Stimulated activated CD8-positive, alpha-beta memory T cell treated with anti-CD3 and anti-CD28 coated beads, Interleukin-15, amount 100 ng/mL, for 4 hours (primary cell): Measurements from ENCODE around the gene KCTD16.

ENCODE experiments used
- DNase-seq, 2 donors: peaks; one replicate each; pipeline ENCODE4 v3.0.0-alpha.2; 2020; ENCODE audit warnings: low read depth in 2 of 2

KCTD16 gene

GRCh38 chr5:144284931-144285502 is 114.3 kb downstream of the KCTD16 start:
- no peak for DNase-seq

DNA sequence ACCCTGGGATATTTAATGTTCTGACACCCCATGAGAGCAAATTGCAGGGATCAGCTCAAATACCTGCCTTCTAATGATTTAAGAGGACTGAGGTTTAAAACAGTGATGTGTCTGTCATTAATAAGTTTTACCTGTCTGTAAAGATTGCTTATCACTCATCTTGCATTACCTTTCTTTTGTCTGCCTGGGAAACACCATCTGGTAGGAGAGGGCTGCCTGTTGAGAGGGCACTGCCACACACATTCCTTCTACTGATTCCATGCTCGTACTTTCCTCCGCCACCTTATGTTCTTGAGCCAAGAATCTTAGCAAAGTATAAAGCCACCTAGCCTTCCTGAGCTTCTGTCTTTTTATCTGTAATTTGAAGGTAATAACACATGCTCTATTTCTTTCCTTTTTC is 118.6 kb downstream of the KCTD16 start:
- no peak for DNase-seq

DNA sequence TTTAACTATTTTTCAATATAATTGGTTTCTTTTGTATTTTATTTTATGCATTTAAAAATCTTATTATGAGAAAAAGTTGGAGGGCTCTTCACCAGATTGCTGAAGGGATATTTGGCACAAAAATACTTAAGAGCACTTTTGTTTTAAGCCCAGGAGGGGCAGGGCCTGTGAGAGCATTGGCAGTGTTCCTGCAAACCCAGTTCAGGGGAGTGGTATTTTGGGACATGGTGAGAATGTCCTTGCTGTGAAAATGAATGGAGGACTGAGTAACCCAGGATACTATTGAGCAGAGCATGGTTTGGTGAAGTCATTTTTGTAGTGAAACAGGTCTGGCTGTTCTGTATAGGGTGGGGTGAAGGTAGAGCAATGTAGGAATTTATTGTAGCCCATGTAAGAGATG is 121.4 kb downstream of the KCTD16 start:
- no peak for DNase-seq

GRCh38 chr5:144295284-144295683 is 124.6 kb downstream of the KCTD16 start:
- no peak for DNase-seq

- DNase-seq = no peak
Measured at GRCh38 chr5:144297081-144297480, 126.4 kb downstream of the KCTD16 start.

- DNase-seq = no peak
Measured at GRCh38 chr5:144298658-144299057, 128.0 kb downstream of the KCTD16 start.

GRCh38 chr5:144304688-144305087 is 134.0 kb downstream of the KCTD16 start:
- DNase-seq = no peak

GRCh38 chr5:144307736-144308135 is 137.1 kb downstream of the KCTD16 start:
- no peak for DNase-seq

GRCh38 chr5:144308174-144308573 is 137.5 kb downstream of the KCTD16 start:
- no peak for DNase-seq

GRCh38 chr5:144308906-144309670 is 138.4 kb downstream of the KCTD16 start:
- DNase-seq = no peak

GRCh38 chr5:144310621-144311020 is 139.9 kb downstream of the KCTD16 start:
- DNase-seq = no peak

DNA sequence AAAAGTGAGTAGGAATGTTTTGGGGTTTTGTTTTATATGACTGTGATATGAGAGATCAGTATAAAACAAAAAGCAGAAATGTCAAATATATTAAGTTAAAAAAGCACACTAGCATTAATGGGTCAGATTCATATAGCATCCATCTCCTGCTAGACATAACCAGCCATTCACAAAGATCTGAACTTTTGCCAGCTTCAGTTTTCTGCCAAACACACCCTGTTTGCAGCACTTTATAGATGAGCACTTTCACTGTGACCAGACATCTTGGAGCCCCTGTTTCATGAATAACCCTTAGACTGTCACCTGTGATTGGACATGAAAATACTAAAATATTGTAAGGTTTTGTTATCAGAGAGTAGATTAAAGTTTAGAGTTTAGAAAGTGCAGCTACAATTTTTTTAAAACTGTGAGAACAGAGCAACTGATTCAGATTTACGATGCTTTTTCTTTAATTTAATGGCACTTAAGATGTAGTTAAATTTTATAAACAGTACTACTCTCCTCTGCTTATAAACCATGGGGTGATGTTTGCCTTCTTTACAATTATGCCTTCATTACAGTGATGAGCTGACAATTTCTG is 142.6 kb downstream of the KCTD16 start:
- no peak for DNase-seq

GRCh38 chr5:144315026-144315425 is 144.4 kb downstream of the KCTD16 start:
- no peak for DNase-seq

GRCh38 chr5:144315994-144316634 is 145.4 kb downstream of the KCTD16 start:
- no peak for DNase-seq

- DNase-seq = no peak
Measured at GRCh38 chr5:144318011-144318410, 147.3 kb downstream of the KCTD16 start.

DNA sequence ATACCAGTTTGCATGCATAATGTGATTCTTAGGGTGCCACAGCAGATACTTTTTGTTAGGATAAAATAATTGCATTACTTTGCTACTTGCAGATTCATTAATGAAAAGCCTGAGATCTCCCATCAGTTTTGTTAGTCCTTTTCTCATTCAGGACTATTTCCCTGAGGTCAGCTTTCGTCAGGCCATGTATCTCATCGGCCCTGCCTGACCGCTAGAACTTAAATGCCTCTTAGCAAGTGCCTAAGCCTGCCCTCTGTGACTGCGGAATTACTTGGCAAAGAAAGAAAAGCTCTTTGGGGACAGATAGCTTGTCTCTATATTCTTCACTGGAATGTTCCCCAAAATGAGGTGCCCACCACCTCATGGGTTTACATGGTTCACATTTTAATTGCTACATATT is 147.8 kb downstream of the KCTD16 start:
- DNase-seq = no peak

DNA sequence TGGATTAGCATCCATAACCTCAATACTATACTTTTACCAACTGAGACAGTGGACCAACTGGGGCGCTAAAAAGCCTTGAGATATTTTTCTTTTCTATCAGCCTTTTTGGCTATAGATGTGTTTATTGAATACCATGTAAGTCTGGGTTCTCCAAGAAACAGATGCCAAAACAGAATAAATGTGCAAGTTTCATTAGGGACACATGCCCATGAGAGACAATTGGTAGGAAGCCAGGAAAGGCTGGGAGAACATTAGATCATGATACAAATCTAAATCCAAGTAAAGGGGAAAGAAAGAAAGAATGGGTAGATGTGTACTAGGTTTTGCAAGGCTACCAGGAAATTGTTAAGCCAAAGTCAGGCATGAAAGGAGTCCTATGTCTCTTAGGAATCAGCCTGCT is 152.5 kb downstream of the KCTD16 start:
- DNase-seq = no peak

GRCh38 chr5:144325532-144325931 is 154.9 kb downstream of the KCTD16 start:
- no peak for DNase-seq

DNA sequence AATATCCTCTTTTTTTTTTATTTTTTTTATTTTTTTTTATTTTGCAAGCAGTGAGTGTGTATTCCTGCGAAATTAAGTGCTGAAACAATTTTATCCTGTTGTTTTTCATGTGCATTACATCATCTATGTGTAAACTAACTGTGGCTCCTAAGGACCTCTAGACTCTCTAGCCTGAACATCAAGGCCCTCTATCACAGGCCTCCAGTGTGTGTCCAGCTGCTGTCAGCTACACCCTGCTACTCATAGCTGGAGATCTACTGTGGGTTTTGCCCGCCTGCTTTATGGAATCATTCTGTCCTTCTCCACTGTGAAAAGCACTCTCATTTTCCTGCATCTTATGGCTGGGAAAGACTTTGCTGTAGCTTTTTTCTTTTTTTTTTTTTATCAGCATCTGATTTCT is 157.8 kb downstream of the KCTD16 start:
- DNase-seq = no peak

DNA sequence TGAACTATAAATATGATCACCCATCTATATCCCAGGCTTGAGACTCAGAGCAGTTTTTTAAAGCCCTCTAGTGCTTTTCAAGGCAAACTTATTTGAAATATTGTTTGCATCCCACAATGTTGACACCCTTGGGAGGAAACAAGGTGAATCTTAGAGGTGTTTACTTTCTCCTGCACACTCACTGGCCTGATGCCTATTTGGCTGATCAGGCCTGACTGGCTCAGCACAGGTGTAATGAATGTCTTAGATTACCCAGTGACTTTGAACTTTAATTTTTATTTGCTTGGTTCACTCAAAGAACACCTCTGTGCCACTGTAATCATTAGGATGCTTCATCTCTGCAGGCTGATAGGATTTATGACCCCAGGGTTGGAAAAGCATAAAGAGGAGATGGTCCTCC is 158.3 kb downstream of the KCTD16 start:
- DNase-seq = no peak

- DNase-seq = no peak
Measured at GRCh38 chr5:144329681-144330080, 159.0 kb downstream of the KCTD16 start.

GRCh38 chr5:144331361-144331760 is 160.7 kb downstream of the KCTD16 start:
- DNase-seq = no peak

DNA sequence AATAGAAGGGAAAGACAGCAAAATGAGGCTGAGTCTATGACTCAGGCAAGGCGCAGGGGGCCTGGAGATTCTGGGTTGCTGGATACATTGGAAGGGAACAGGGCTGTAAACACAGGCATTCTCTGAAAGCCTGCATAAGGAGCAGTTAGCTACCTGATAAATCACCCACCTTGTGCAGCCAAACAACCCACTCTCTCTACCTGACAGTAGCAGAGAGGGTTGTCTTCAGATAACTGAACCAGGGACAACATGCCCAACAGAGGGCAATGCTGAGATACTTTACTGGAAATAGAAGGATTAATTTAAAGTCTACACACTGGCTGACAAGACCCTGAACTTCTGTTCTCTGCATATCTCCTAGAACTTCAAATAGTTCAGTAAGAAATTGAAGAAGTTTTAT is 161.6 kb downstream of the KCTD16 start:
- DNase-seq = no peak
